ENCODE data around the gene SLC22A23. TPM values are rescaled to one million over a fixed set of nuclear protein-coding genes. Genes with fewer than 3 reads are reported as not detected.

Gene SLC22A23
- total RNA-seq: 96.7 TPM

GRCh38 chr6:3456898-3457709, at the start of gene SLC22A23:
TSS of gene SLC22A23 (minus strand) at chr6:3457050. CDS start at chr6:3456559, 491 bp downstream.

GRCh38 chr6:3258720-3259490, 197.9 kb downstream of the SLC22A23 start, which contains the start of gene PSMG4:
TSS of gene PSMG4 (plus strand) at chr6:3258947. CDS start at chr6:3259023, 76 bp downstream.

DNA sequence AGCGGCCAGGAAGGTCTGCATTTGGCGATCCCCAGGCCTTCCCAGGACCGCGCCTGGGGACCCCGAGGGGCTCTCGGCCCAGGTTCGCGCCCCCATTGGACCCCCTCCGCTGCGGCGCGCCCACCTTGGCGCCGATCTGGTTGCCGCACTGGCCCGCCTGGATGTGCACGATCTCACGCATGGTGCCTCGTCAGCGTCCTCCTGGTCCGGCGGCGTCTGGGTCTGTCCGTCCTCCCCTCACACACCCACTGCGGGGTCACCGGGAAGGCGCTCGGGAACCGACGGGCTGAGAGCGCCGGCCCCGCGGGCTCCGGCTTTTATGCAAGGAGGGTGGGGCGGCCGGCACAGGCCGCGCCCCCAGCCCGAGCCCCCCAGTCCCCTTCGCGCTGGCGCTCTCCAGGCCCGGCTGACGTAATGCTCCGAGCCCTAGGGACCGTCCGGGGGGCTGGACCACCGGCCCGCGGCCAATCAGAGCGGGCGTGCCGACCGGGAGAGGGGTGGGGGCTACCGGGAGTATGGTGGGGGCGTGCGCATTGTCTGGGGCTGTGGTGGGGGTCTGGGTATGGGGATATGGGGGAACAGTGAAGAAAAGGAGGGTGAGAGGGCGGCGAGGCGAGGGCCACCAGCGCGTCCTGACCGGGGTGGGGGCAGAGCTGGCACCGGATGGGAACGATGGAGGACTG, 229.3 kb downstream of the SLC22A23 start, which contains the start of gene TUBB2B:
TUBB2B (minus strand) TSS at position 291 of the 683 bp plus-strand sequence; CDS start at position 181, 110 bp downstream.

Other genes starting within 250 kb of the SLC22A23 start
- 3,227 TPM for gene TUBB2B, start 229.4 kb downstream of the SLC22A23 start, total RNA-seq
- gene PSMG4, start 198.1 kb downstream of the SLC22A23 start, total RNA-seq: 70.1 TPM